Thyroid gland (tissue), 4 donors: Measurements from ENCODE around the gene BANP. TPM values are rescaled to one million over a fixed set of nuclear protein-coding genes. Genes with fewer than 3 reads are reported as not detected.
"Not testable (repeated sequence)": the region's sequence is repeated elsewhere in the genome, so short reads cannot be mapped to it uniquely, and the experiment has no call there.

Source experiments
- DNase-seq, 2 donors: peaks; one replicate each; pipeline ENCODE4 v3.0.0-alpha.2; 2019
- H3K27ac ChIP-seq, 3 donors: fragments of 200-600 bp; sonication (generic); 1 replicate in 2 of 3; 2 replicates in 1 of 3; pipeline ENCODE4 v1.5.1; 2016 to 2019; ENCODE audit warnings: mild to moderate bottlenecking in 1 of 3, moderate library complexity in 1 of 3
- H3K27me3 ChIP-seq: fragments of 200-600 bp; sonication (generic); one replicate; pipeline ENCODE4 v1.5.1; 2019
- H3K36me3 ChIP-seq, 2 donors: fragments of 200-600 bp; sonication (generic); one replicate each; pipeline ENCODE4 v1.5.1; 2016 to 2019
- H3K4me1 ChIP-seq, 2 donors: fragments of 200-600 bp; sonication (generic); one replicate each; pipeline ENCODE4 v1.5.1; 2017 to 2019
- H3K4me3 ChIP-seq, 3 donors: fragments of 200-600 bp; sonication (generic); replicated peaks in 1 of 3; 1 replicate in 2 of 3; 2 replicates in 1 of 3; pipeline ENCODE4 v1.5.1; 2016; ENCODE audit warnings: mild to moderate bottlenecking in 1 of 3
- H3K9me3 ChIP-seq: fragments of 200-600 bp; sonication (generic); one replicate; pipeline ENCODE4 v1.5.1; 2017
- POLR2A ChIP-seq, 2 donors: fragments of 450-650 bp; IDR thresholded peaks; one replicate each; pipeline ENCODE4 v1.6.1; 2017; ENCODE audit warnings: antibody characterized with exemption in 2 of 2, mild to moderate bottlenecking in 2 of 2, moderate library complexity in 1 of 2
- WGBS, 2 donors: methylation state at CpG; one replicate each; pipeline ENCODE4 v1.1.5; 2017; 5-methylcytosine and 5-hydroxymethylcytosine counted together
- intact Hi-C: fragments of 100-400 bp; cut with DNase I; formaldehyde crosslinking; loops from one replicate; pipeline ENCODE4 v1.15.1; 2023
- total RNA-seq, 4 donors: library from RNA; depleted of rRNA; stranded (reverse); fragments of >200 nt; gene quantifications; one replicate each; pipeline ENCODE4 v1.2.3, GENCODE V29; 2016
- TF ChIP-seq, protein P1 (sequence below), 6 experiments: fragments of 200-600 bp in 3 of 6; fragments of 450-650 bp in 3 of 6; sonication (generic) in 3 of 6; IDR thresholded peaks; one replicate each; pipeline ENCODE4 v1.5.1; 2016 to 2019; ENCODE audit warnings: antibody characterized with exemption in 6 of 6, mild to moderate bottlenecking in 2 of 6, inconsistent platforms in 1 of 6, moderate library complexity in 1 of 6

Gene BANP
- total RNA-seq, 4 donors from 2014 or later = 22.8 to 42.7 (median 29.8) TPM

DNA sequence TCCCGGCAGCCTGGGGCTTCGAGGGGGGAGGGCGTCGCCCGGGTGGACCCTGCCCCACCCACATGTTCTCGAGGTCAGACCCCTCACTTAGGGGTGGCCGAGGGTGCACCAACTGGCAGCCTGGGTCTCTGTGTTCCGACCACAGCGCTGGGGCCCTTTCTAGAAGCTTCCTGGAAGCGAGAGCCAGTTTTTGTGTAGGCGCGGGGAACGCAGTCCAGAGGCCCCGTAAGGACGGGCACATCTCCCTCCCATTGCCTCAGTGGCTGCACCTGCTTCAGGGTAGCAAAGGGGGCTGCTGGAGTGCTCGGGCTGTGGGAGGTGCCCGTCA is 148.3 kb downstream of the BANP start:
- intact Hi-C loops = no loop called here
- no peak overlapping the region for H3K4me3 ChIP-seq
- no peaks in the 10 kb centered on the region for H3K4me1 ChIP-seq
- no peaks in the 10 kb centered on the region for H3K36me3 ChIP-seq
- no peaks in the 10 kb centered on the region for H3K9me3 ChIP-seq
- no peaks in the 10 kb centered on the region for H3K27me3 ChIP-seq
- TF ChIP-seq, protein P1, sequence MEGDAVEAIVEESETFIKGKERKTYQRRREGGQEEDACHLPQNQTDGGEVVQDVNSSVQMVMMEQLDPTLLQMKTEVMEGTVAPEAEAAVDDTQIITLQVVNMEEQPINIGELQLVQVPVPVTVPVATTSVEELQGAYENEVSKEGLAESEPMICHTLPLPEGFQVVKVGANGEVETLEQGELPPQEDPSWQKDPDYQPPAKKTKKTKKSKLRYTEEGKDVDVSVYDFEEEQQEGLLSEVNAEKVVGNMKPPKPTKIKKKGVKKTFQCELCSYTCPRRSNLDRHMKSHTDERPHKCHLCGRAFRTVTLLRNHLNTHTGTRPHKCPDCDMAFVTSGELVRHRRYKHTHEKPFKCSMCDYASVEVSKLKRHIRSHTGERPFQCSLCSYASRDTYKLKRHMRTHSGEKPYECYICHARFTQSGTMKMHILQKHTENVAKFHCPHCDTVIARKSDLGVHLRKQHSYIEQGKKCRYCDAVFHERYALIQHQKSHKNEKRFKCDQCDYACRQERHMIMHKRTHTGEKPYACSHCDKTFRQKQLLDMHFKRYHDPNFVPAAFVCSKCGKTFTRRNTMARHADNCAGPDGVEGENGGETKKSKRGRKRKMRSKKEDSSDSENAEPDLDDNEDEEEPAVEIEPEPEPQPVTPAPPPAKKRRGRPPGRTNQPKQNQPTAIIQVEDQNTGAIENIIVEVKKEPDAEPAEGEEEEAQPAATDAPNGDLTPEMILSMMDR (IDR thresholded peaks at IDR 0.05) = no peak
- TF ChIP-seq POLR2A (IDR thresholded peaks at IDR 0.05) = no peak
- no peak overlapping the region for H3K27ac ChIP-seq
- DNase-seq = no peak
- WGBS, 2 donors = 77 to 80% methylated on average over 14 to 17 of the region's 17 CpGs

DNA sequence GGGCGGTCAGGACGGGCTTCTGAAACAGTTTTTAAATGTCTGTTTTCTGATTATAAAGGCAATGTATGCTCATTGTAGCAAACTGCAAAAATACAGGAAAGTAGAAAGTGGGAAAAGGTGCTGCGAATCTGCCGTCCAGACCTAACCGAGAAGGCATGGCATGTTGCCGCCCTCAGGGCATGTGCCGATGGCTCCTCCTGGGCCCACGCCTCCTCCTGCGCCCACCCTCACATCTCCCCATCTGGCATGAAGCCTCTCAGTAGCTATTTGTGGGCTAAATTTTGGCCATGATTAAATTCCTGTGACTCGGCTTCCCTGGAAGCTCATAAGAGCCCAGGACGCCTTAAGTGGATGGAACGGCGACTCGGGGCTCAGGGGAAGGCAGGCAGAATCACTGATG is 148.7 kb downstream of the BANP start:
- DNase-seq, H3K36me3 ChIP-seq, H3K27me3 ChIP-seq, H3K27ac ChIP-seq, H3K4me3 ChIP-seq, intact Hi-C loops, H3K9me3 ChIP-seq, H3K4me1 ChIP-seq: not testable (repeated sequence)
- 73 to 80% methylated on average over 13 to 14 of the region's 14 CpGs for WGBS, 2 donors

DNA sequence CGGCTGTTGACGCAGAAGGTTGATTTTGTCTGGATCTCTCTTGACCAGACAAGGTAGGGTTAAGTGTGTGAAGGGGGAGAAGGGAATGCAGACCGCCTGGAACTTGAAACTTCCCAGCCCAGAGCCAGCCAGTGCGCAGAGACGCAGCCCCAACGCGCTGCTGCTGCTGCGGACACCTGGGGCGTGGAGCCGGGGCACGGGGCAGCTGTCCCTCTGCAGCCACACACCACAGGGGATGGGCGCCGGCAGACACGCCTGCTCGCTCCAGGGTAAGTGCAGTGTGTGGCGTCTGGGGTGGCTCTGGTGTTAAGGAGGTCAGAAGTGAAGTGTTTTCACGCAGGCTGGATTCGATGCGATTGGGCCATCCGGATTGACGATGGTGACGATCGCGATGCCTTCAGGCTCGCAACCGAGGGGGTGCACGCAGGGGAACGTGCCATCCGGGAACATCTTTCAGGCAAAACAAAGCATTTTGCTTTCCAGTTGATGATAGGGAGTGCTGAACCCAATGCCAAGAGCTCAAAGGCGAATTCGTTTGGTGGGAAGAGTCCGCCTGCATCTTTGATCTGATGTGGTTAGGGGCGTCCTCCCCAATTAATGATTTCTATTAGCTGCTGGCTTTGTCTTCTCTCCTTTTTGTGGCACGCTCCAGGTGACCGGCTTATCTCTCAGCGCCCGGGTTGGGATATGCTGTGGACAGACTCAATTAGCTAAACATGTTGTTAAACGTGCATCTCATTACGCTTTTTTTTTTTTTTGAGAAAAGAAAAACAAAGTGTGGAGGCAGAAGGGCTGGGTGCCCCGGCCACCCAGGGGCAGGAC is 149.8 kb downstream of the BANP start:
- H3K27me3 ChIP-seq, H3K4me3 ChIP-seq, intact Hi-C loops, H3K27ac ChIP-seq, H3K9me3 ChIP-seq, H3K4me1 ChIP-seq, DNase-seq, H3K36me3 ChIP-seq: not testable (repeated sequence)
- 17 to 18% methylated on average over 32 to 35 of the region's 40 CpGs for WGBS, 2 donors

DNA sequence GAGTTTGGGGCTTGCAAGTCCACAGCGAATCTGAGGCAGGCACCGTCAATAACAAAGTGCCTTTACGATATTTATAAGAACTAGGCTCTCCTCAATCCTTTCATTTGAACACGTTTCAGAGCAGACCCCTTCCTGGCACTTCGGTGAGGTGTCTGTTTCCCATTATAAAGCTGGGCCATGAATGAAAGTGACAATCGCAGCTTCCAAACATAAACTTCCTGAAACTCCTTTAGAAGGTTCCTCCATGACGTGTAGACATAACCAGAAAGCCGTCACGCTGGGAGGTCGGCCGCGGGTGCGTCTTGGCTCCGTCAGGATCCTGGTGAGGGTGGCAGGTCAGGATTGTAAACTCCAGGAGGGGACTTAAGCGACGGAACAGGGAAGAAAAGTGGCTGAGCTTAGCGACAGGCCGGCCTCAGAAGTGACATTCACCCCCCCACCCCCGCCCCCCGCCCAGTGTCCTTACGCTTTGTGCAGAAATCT is 150.4 kb downstream of the BANP start:
- H3K36me3 ChIP-seq, DNase-seq, H3K4me3 ChIP-seq, H3K27me3 ChIP-seq, H3K9me3 ChIP-seq, H3K27ac ChIP-seq, H3K4me1 ChIP-seq, intact Hi-C loops: not testable (repeated sequence)
- WGBS, 2 donors = 56 to 58% methylated on average over 20 to 21 of the region's 21 CpGs

DNA sequence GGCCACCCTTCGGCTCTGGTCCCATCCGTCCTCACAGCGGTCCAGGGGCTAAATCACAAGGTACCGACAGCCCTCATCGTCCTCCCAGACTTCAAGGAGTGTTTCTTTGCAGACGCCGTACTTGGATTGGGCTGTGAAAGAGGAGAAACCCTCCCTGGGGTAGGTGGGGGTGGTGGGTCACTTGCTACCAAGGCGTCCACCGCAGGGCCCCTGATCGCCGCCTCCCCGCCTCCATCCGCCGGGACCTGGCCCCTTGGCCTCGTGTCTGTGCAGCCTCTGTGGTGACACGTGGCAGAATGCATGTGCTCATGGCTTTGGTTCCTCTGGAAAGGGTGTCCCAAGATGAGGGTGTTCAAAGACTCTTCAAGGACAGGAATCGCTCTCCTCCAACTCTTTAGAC is 151.4 kb downstream of the BANP start:
- H3K4me1 ChIP-seq = no peaks in the 10 kb centered on the region
- no peak overlapping the region for H3K4me3 ChIP-seq
- H3K9me3 ChIP-seq = no peaks in the 10 kb centered on the region
- no peaks in the 10 kb centered on the region for H3K27me3 ChIP-seq
- intact Hi-C loops = no loop called here
- no peak overlapping the region for H3K27ac ChIP-seq
- 90 to 96% methylated on average over 6 to 12 of the region's 17 CpGs for WGBS, 2 donors
- no peaks in the 10 kb centered on the region for H3K36me3 ChIP-seq
- DNase-seq = no peak
- TF ChIP-seq POLR2A (IDR thresholded peaks at IDR 0.05) = no peak
- TF ChIP-seq, protein P1 (IDR thresholded peaks at IDR 0.05) = no peak

DNA sequence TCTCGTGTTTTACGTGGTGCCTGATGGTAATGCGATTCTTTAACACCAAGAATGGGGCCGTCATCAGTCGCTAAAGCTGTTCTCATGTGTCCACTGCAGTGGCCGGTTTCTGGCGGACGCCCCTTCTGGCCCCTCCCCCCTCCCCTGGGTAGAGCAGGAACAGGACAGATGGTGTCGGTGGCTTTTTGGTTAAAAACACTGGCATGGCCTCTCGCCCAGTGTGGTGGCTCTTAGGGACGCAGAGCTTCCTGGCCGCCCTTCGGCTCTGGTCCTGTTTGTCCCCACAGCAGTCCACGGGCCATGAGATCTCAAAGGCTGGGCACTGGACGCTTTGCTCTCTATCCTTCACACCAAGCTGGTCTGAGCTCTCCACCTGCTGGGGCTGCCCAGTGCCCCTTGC is 151.8 kb downstream of the BANP start:
- DNase-seq = no peak
- H3K27ac ChIP-seq = no peak overlapping the region
- H3K9me3 ChIP-seq = no peaks in the 10 kb centered on the region
- intact Hi-C loops = no loop called here
- H3K36me3 ChIP-seq = no peaks in the 10 kb centered on the region
- H3K27me3 ChIP-seq = no peaks in the 10 kb centered on the region
- no peaks in the 10 kb centered on the region for H3K4me1 ChIP-seq
- TF ChIP-seq POLR2A (IDR thresholded peaks at IDR 0.05) = no peak
- TF ChIP-seq, protein P1 (IDR thresholded peaks at IDR 0.05) = no peak
- WGBS, 2 donors = 78 to 80% methylated on average over 8 to 15 of the region's 15 CpGs
- H3K4me3 ChIP-seq = no peak overlapping the region
